H1 (cell line): Measurements from ENCODE around the gene MBP. TPM values are rescaled to one million over a fixed set of nuclear protein-coding genes. Genes with fewer than 3 reads are reported as not detected.

Experiments
- CTCF ChIA-PET: fragments of 300-600 bp; sonication (Branson Sonifier 250); formaldehyde crosslinking; loops from one replicate; lab custom pipeline; 2021; ENCODE audit not compliant: partially characterized antibody; lab: Charles Lee
- POLR2A ChIA-PET: fragments of 300-600 bp; sonication (Branson Sonifier 250); formaldehyde crosslinking; loops from one replicate; lab custom pipeline; 2021; ENCODE audit warnings: inconsistent platforms; ENCODE audit not compliant: partially characterized antibody; lab: Charles Lee
- DNase-seq, 2 experiments: peaks; one replicate each; pipeline versions ENCODE4 v3.0.0 to v3.0.0-alpha.2; 2010 to 2022; ENCODE audit warnings: low spot score in 2 of 2, low read depth in 1 of 2, mixed read lengths in 1 of 2
- FAIRE-seq: peaks from 2 replicates; lab custom pipeline; 2011; peaks lifted over from hg19 to GRCh38; lab: Jason Lieb, UNC
- H2AFZ ChIP-seq: 2 replicates; pipeline ENCODE4 v1.8.1; 2012; ENCODE audit warnings: low read length, inconsistent platforms
- H2AK5ac ChIP-seq: 2 replicates; pipeline ENCODE4 v1.6.1; 2013; ENCODE audit warnings: low read depth, low read length
- H2BK120ac ChIP-seq: replicated peaks from 2 replicates; pipeline ENCODE3; 2013; ENCODE audit warnings: low read depth, low read length, inconsistent platforms
- H2BK12ac ChIP-seq: 2 replicates; pipeline ENCODE4 v1.6.1; 2013; ENCODE audit warnings: low read depth, low read length
- H2BK15ac ChIP-seq: 2 replicates; pipeline ENCODE4 v1.6.1; 2013; ENCODE audit warnings: low read length
- H2BK20ac ChIP-seq: 2 replicates; pipeline ENCODE4 v1.6.1; 2013; ENCODE audit warnings: low read length
- H2BK5ac ChIP-seq: 2 replicates; pipeline ENCODE4 v1.6.1; 2013; ENCODE audit warnings: low read depth, low read length
- H3K14ac ChIP-seq: 2 replicates; pipeline ENCODE4 v1.6.1; 2013; ENCODE audit warnings: inconsistent platforms; ENCODE audit not compliant: insufficient read length
- H3K18ac ChIP-seq: 2 replicates; pipeline ENCODE4 v1.6.1; 2013; ENCODE audit warnings: low read length; ENCODE audit errors: extremely low read depth
- H3K23ac ChIP-seq: 2 replicates; pipeline ENCODE4 v1.6.1; 2013; ENCODE audit warnings: inconsistent platforms; ENCODE audit not compliant: insufficient read length
- H3K23me2 ChIP-seq: 2 replicates; pipeline ENCODE4 v1.6.1; 2013; ENCODE audit warnings: low read depth, low read length
- H3K27ac ChIP-seq: 2 replicates; pipeline ENCODE4 v1.6.1; 2011; ENCODE audit warnings: low read depth, low read length, inconsistent platforms
- H3K27me3 ChIP-seq, 4 experiments: replicated peaks in 1 of 4; 1 replicate in 1 of 4; 2 replicates in 3 of 4; pipeline versions ENCODE4 v1.6.1 to v1.8.1; 2011 to 2013; ENCODE audit warnings: low read length in 3 of 4, mild to moderate bottlenecking in 3 of 4, inconsistent platforms in 2 of 4, mixed read lengths in 2 of 4, moderate library complexity in 1 of 4; ENCODE audit not compliant: control insufficient read depth in 3 of 4, insufficient read depth in 3 of 4; ENCODE audit errors: extremely low read depth in 1 of 4
- H3K36me3 ChIP-seq, 4 experiments: 2 replicates each; pipeline versions ENCODE4 v1.6.1 to v1.8.1; 2011 to 2013; ENCODE audit warnings: mild to moderate bottlenecking in 4 of 4, low read length in 3 of 4, moderate library complexity in 2 of 4, control low read depth in 1 of 4, inconsistent platforms in 1 of 4; ENCODE audit not compliant: insufficient read depth in 4 of 4, control insufficient read depth in 2 of 4
- H3K4ac ChIP-seq: replicated peaks from 2 replicates; pipeline ENCODE3; 2013; ENCODE audit warnings: low read length, low read depth, mixed read lengths, inconsistent platforms; ENCODE audit not compliant: insufficient read length
- H3K4me1 ChIP-seq, 4 experiments: replicated peaks in 1 of 4; 1 replicate in 1 of 4; 2 replicates in 3 of 4; pipeline versions ENCODE4 v1.6.1 to v1.8.1; 2011 to 2013; ENCODE audit warnings: low read length in 3 of 4, inconsistent platforms in 2 of 4, mixed read lengths in 1 of 4; ENCODE audit not compliant: insufficient read depth in 4 of 4, control insufficient read depth in 3 of 4
- H3K4me2 ChIP-seq, 2 experiments: 2 replicates each; pipeline versions ENCODE4 v1.6.1 to v1.8.1; 2011 to 2013; ENCODE audit warnings: low read depth in 2 of 2, low read length in 2 of 2, control low read depth in 1 of 2, inconsistent platforms in 1 of 2, mild to moderate bottlenecking in 1 of 2; ENCODE audit not compliant: insufficient read depth in 1 of 2
- H3K4me3 ChIP-seq, 4 experiments: fragments of 200-600, 300-600 bp in 1 of 4; sonication (generic), shearing (Covaris generic), sonication (Bioruptor Twin) in 1 of 4; 2 replicates each; pipeline versions ENCODE4 v1.5.1 to v1.8.1; 2011 to 2016; ENCODE audit warnings: low read length in 4 of 4, low read depth in 3 of 4, control low read depth in 2 of 4, inconsistent platforms in 2 of 4, mild to moderate bottlenecking in 2 of 4, mixed read lengths in 1 of 4, moderate library complexity in 1 of 4; ENCODE audit not compliant: insufficient read depth in 2 of 4; ENCODE audit errors: extremely low read depth in 1 of 4
- H3K56ac ChIP-seq: replicated peaks from 2 replicates; pipeline ENCODE3; 2013; ENCODE audit warnings: low read depth, mild to moderate bottlenecking, mixed read lengths, low read length, inconsistent platforms; ENCODE audit not compliant: insufficient read length
- H3K79me1 ChIP-seq: 2 replicates; pipeline ENCODE4 v1.6.1; 2013; ENCODE audit warnings: low read depth, low read length, control low read depth
- H3K79me2 ChIP-seq, 2 experiments: 2 replicates each; pipeline versions ENCODE4 v1.6.1 to v1.8.1; 2012 to 2013; ENCODE audit warnings: low read length in 2 of 2, mild to moderate bottlenecking in 2 of 2, inconsistent platforms in 1 of 2; ENCODE audit not compliant: insufficient read depth in 2 of 2, control insufficient read depth in 1 of 2
- H3K9ac ChIP-seq, 4 experiments: replicated peaks in 1 of 4; 1 replicate in 1 of 4; 2 replicates in 3 of 4; pipeline versions ENCODE4 v1.6.1 to v1.8.1; 2011 to 2013; ENCODE audit warnings: low read depth in 3 of 4, low read length in 3 of 4, control low read depth in 2 of 4, mild to moderate bottlenecking in 2 of 4, moderate library complexity in 2 of 4, inconsistent platforms in 1 of 4; ENCODE audit errors: extremely low read depth in 1 of 4
- H3K9me3 ChIP-seq, 2 experiments: 2 replicates each; pipeline versions ENCODE4 v1.6.1 to v1.8.1; 2012 to 2013; ENCODE audit warnings: mild to moderate bottlenecking in 2 of 2, moderate library complexity in 2 of 2, control low read depth in 1 of 2, inconsistent platforms in 1 of 2, low read depth in 1 of 2, low read length in 1 of 2, mixed read lengths in 1 of 2; ENCODE audit not compliant: insufficient read depth in 2 of 2
- H4K20me1 ChIP-seq, 2 experiments: replicated peaks in 1 of 2; 2 replicates each; pipeline versions ENCODE3 to v1.8.1; 2011 to 2013; ENCODE audit warnings: inconsistent platforms in 2 of 2, low read length in 2 of 2, mild to moderate bottlenecking in 1 of 2; ENCODE audit not compliant: insufficient read depth in 2 of 2, control insufficient read depth in 1 of 2
- H4K5ac ChIP-seq: 2 replicates; pipeline ENCODE4 v1.6.1; 2013; ENCODE audit warnings: low read length, low read depth, mixed read lengths, inconsistent platforms; ENCODE audit not compliant: insufficient read length
- H4K8ac ChIP-seq: 2 replicates; pipeline ENCODE4 v1.8.0; 2013; ENCODE audit warnings: mild to moderate bottlenecking, moderate library complexity, low read length, inconsistent platforms; ENCODE audit not compliant: insufficient read depth; ENCODE audit errors: extremely low read depth
- H4K91ac ChIP-seq: replicated peaks from 2 replicates; pipeline ENCODE3; 2013; ENCODE audit warnings: low read length, mixed read lengths, inconsistent platforms; ENCODE audit not compliant: insufficient read length
- JUN ChIP-seq: IDR thresholded peaks from 2 replicates; pipeline ENCODE4 v1.6.1; 2011; ENCODE audit warnings: low read depth, mild to moderate bottlenecking, improper control_type of control experiment, low read length
- RNF2 ChIP-seq: fragments of 200-900, 300-1000 bp; sonication (generic); IDR thresholded peaks from 2 replicates; pipeline ENCODE4 v1.7.1; 2016; ENCODE audit warnings: borderline replicate concordance, low read depth, mild to moderate bottlenecking, antibody characterized with exemption, low read length; ENCODE audit not compliant: poor library complexity, severe bottlenecking; ENCODE audit errors: missing control alignments
- SAP30 ChIP-seq: fragments of 300-600 bp; sonication (generic); IDR thresholded peaks from 2 replicates; pipeline ENCODE4 v1.7.1; 2012; ENCODE audit warnings: low read length, moderate library complexity, mild to moderate bottlenecking, inconsistent platforms; ENCODE audit not compliant: insufficient read depth, insufficient replicate concordance
- WGBS, 2 experiments: shearing (Covaris generic) in 1 of 2; methylation state at CpG; one replicate each; pipeline versions ENCODE4 v1.1.6 to v1.1.7; 2013 to 2015; ENCODE audit warnings: low lambda C conversion rate in 2 of 2, mixed read lengths in 2 of 2, inconsistent platforms in 1 of 2, low coverage in 1 of 2, missing lambda C conversion rate in 1 of 2; ENCODE audit not compliant: insufficient replicate concordance in 2 of 2, insufficient coverage in 1 of 2, insufficient read length in 1 of 2; ENCODE audit errors: extremely low coverage in 1 of 2, missing lambda C conversion rate in 1 of 2; 5-methylcytosine and 5-hydroxymethylcytosine counted together
- polyA plus RNA-seq, 7 experiments: library from polyadenylated mRNA; depleted of rRNA in 3 of 7; stranded (reverse) in 5 of 7; unstranded in 2 of 7; fragments of >200 nt in 5 of 7; fragments of 200-250 nt in 2 of 7; gene quantifications; 1 replicate in 5 of 7; 2 replicates in 1 of 7; 4 replicates in 1 of 7; pipeline versions ENCODE4 v1.2.1 to v1.2.3, GENCODE V29; 2011 to 2013; ENCODE audit warnings: missing spikeins in 2 of 7, mixed read lengths in 2 of 7
- total RNA-seq: library from RNA; stranded (reverse); fragmentation: NEBNext Ultra II Directional; extraction: Animal tissue kit (Norgen Biotek cat#: 25700); gene quantifications from 2 replicates; pipeline ENCODE4 v1.2.1, GENCODE V29; 2021
- TF ChIP-seq, protein P1 (sequence below): IDR thresholded peaks from 2 replicates; pipeline ENCODE4 v1.6.1; 2011; ENCODE audit warnings: low read length, improper control_type of control experiment

The MBP gene
- total and polyA plus RNA-seq, 2 of the 8 experiments (the other 6 are each of a cell fraction or from before 2014, with no cell fraction given): 7.7 to 19.2 TPM

DNA sequence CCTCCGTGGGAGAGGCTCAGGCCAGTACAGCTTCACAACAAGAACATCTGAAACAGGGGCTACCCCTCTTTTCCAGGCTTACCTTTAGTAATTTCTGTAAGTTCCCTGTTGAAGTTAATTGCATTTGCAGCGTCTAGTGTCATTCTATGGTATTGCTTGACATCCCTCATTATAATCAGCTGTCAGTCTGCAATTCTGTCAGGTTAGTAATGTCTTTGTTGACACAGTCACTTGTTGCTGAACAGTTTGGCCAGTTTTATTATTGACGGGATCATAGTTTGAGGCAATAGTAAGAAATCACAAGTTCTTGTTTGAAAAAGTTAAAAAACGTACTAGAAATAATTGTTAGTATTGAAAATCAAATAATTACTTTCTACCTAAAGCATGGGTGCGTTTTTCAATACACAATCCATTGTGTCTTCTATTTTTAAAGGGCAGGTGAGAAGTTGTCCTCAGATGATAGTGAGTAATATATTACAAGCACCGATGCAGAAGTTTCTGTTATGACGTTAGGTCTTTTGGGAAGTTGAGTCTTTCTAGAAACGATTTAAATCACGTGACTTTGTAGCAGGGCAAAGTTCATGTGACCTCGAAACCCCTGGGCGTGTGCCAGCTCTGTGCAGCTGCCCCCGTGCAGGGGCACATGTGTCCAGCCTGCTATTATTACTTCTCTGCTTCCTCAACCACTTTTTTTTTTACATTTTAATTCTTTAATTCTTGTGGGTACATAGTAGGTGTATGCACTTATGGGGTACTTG is 49.5 kb upstream of the MBP start:
- POLR2A ChIA-PET: interaction anchor here (0.6 to 1.5 kb wide), 2 partner anchors 11 to 1011 kb away, joined by 3 read pairs; no protein-coding TSS in a partner anchor
- no peak for FAIRE-seq
- WGBS, 2 experiments: 93% methylated on average over 12 of the region's 12 CpGs; no CpG with 5 or more reads in 1 of the 2 experiments
- no peaks in the 10 kb centered on the region for H4K20me1 ChIP-seq
- no peaks in the 10 kb centered on the region for H3K79me1 ChIP-seq
- no peaks in the 10 kb centered on the region for H3K79me2 ChIP-seq
- H3K27ac ChIP-seq: no peak overlapping the region
- CTCF ChIA-PET: interaction anchor here (1.3 to 2.8 kb wide), 2 partner anchors 9 to 15 kb away, joined by 7 to 13 read pairs; no protein-coding TSS in a partner anchor
- no peak overlapping the region for H3K56ac ChIP-seq
- no peaks in the 10 kb centered on the region for H3K23me2 ChIP-seq
- H3K4me3 ChIP-seq: no peak overlapping the region
- H3K27me3 ChIP-seq: no peaks in the 10 kb centered on the region
- no peak overlapping the region for H3K23ac ChIP-seq
- H3K18ac ChIP-seq: no peak overlapping the region
- TF ChIP-seq, protein P1, sequence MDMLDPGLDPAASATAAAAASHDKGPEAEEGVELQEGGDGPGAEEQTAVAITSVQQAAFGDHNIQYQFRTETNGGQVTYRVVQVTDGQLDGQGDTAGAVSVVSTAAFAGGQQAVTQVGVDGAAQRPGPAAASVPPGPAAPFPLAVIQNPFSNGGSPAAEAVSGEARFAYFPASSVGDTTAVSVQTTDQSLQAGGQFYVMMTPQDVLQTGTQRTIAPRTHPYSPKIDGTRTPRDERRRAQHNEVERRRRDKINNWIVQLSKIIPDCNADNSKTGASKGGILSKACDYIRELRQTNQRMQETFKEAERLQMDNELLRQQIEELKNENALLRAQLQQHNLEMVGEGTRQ: no peak
- TF ChIP-seq SAP30 (no peak), JUN (no peak), RNF2 (no peak)
- H3K36me3 ChIP-seq: no peaks in the 10 kb centered on the region
- H3K4me2 ChIP-seq: no peak overlapping the region
- H2AK5ac ChIP-seq: no peak overlapping the region
- no peak overlapping the region for H3K9ac ChIP-seq
- no peak overlapping the region for H3K14ac ChIP-seq
- no peak overlapping the region for H2BK20ac ChIP-seq
- no peak for DNase-seq
- no peak overlapping the region for H2AFZ ChIP-seq
- no peaks in the 10 kb centered on the region for H3K4me1 ChIP-seq
- H4K91ac ChIP-seq: no peak overlapping the region
- H3K9me3 ChIP-seq: peaks cover 2 to 4% of the 10 kb centered on the region in 2 experiments; a peak in 2 of 4 replicates
- H3K4ac ChIP-seq: no peak overlapping the region
- no peak overlapping the region for H2BK5ac ChIP-seq
- H2BK120ac ChIP-seq: no peak overlapping the region
- H4K8ac ChIP-seq: no peak overlapping the region; the same call in 1 of the 2 replicates
- H2BK12ac ChIP-seq: no peak overlapping the region
- H4K5ac ChIP-seq: no peak overlapping the region
- H2BK15ac ChIP-seq: no peak overlapping the region
